ENCODE measurements around the gene CPE.

DNA sequence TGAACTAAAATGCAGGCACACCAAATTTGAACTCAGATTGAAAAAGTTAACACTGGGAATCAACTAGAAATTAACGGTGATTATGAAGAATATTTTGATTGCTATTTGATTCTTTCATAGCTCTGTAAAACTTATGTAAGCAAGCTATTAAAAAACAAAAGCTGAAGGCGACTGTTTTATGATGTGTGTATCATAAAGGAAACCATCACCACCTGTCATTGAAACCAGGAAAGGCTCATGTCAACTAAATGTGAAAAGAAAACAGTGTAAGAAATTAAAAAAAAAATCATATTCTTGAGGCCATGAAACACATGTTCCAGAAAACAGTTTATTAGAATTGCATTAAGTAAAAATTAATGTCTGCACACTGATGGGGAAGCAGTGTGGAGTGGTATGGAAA is 24.2 kb downstream of the CPE start:
- no peak for TF ChIP-seq EZH2phosphoT487 (IDR thresholded peaks at IDR 0.05; ENCODE audit: borderline replicate concordance)
- TF ChIP-seq, protein P1, sequence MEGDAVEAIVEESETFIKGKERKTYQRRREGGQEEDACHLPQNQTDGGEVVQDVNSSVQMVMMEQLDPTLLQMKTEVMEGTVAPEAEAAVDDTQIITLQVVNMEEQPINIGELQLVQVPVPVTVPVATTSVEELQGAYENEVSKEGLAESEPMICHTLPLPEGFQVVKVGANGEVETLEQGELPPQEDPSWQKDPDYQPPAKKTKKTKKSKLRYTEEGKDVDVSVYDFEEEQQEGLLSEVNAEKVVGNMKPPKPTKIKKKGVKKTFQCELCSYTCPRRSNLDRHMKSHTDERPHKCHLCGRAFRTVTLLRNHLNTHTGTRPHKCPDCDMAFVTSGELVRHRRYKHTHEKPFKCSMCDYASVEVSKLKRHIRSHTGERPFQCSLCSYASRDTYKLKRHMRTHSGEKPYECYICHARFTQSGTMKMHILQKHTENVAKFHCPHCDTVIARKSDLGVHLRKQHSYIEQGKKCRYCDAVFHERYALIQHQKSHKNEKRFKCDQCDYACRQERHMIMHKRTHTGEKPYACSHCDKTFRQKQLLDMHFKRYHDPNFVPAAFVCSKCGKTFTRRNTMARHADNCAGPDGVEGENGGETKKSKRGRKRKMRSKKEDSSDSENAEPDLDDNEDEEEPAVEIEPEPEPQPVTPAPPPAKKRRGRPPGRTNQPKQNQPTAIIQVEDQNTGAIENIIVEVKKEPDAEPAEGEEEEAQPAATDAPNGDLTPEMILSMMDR (conservative IDR thresholded peaks at IDR 0.05; ENCODE audit: low read length): no peak

Measured in Loucy (cell line).